CD14-positive monocyte (primary cell): Measurements from ENCODE around the gene IQGAP2. TPM values are rescaled to one million over a fixed set of nuclear protein-coding genes. Genes with fewer than 3 reads are reported as not detected.
A peak's percentile ranks its signal among the peaks of the same experiment; 100 is the strongest.

Experiments
- DNase-seq, 3 donors: peaks; one replicate each; pipeline ENCODE4 v3.0.0-alpha.2; 2011 to 2022
- H2AFZ ChIP-seq: 2 replicates; pipeline ENCODE4 v1.6.0; 2012; ENCODE audit warnings: mild to moderate bottlenecking, low read depth, low read length, inconsistent platforms; ENCODE audit not compliant: insufficient read depth, poor library complexity, severe bottlenecking
- H3K27ac ChIP-seq, 2 donors: 1 replicate in 1 of 2; 2 replicates in 1 of 2; pipeline ENCODE4 v1.5.1; 2012 to 2013; ENCODE audit warnings: low read length in 2 of 2, control low read depth in 1 of 2, inconsistent platforms in 1 of 2, low read depth in 1 of 2, mild to moderate bottlenecking in 1 of 2
- H3K27me3 ChIP-seq, 2 donors: one replicate each; pipeline versions ENCODE4 v1.6.0 to v1.6.1; 2011 to 2013; ENCODE audit warnings: low read length in 2 of 2; ENCODE audit not compliant: control insufficient read depth in 2 of 2, insufficient read depth in 2 of 2
- H3K36me3 ChIP-seq, 2 donors: replicated peaks in 1 of 2; 1 replicate in 1 of 2; 2 replicates in 1 of 2; pipeline versions ENCODE4 v1.5.1 to v1.6.1; 2012 to 2013; ENCODE audit warnings: low read length in 2 of 2, control low read depth in 1 of 2, inconsistent platforms in 1 of 2, mild to moderate bottlenecking in 1 of 2; ENCODE audit not compliant: insufficient read depth in 2 of 2, control insufficient read depth in 1 of 2
- H3K4me1 ChIP-seq, 2 donors: 1 replicate in 1 of 2; 2 replicates in 1 of 2; pipeline versions ENCODE4 v1.5.1 to v1.6.1; 2012 to 2013; ENCODE audit warnings: low read length in 2 of 2, control low read depth in 1 of 2, inconsistent platforms in 1 of 2, mild to moderate bottlenecking in 1 of 2, moderate library complexity in 1 of 2; ENCODE audit not compliant: insufficient read depth in 2 of 2, control insufficient read depth in 1 of 2
- H3K4me2 ChIP-seq: replicated peaks from 2 replicates; pipeline ENCODE3; 2012; ENCODE audit warnings: low read length, moderate library complexity, mild to moderate bottlenecking; ENCODE audit not compliant: poor library complexity, severe bottlenecking; ENCODE audit errors: extremely low read depth
- H3K4me3 ChIP-seq, 3 experiments: fragments of 200-600 bp in 1 of 3; sonication (generic) in 1 of 3; replicated peaks in 1 of 3; 1 replicate in 2 of 3; 2 replicates in 1 of 3; pipeline ENCODE4 v1.5.1; 2011 to 2013; ENCODE audit warnings: low read length in 3 of 3, mild to moderate bottlenecking in 3 of 3, control low read depth in 2 of 3, low read depth in 2 of 3, inconsistent platforms in 1 of 3, moderate library complexity in 1 of 3
- H3K79me2 ChIP-seq: 2 replicates; pipeline ENCODE4 v1.6.0; 2012; ENCODE audit warnings: mild to moderate bottlenecking, control low read depth, inconsistent platforms, low read length, moderate library complexity; ENCODE audit not compliant: insufficient read depth
- H3K9ac ChIP-seq: 2 replicates; pipeline ENCODE4 v1.6.0; 2017; ENCODE audit warnings: low read length, mild to moderate bottlenecking; ENCODE audit not compliant: insufficient read depth, poor library complexity, severe bottlenecking
- H3K9me3 ChIP-seq, 2 donors: replicated peaks in 1 of 2; 1 replicate in 1 of 2; 2 replicates in 1 of 2; pipeline versions ENCODE4 v1.5.1 to v1.6.1; 2012 to 2013; ENCODE audit warnings: low read length in 2 of 2, control low read depth in 1 of 2; ENCODE audit not compliant: control insufficient read depth in 1 of 2, insufficient read depth in 1 of 2
- H4K20me1 ChIP-seq: 2 replicates; pipeline ENCODE4 v1.6.0; 2012; ENCODE audit warnings: mild to moderate bottlenecking, low read length, control low read depth, moderate library complexity; ENCODE audit not compliant: insufficient read depth
- H3K27ac Mint-ChIP-seq, 7 donors: one replicate each; pipeline ENCODE4 v1.8.0; 2020; ENCODE audit warnings: mild to moderate bottlenecking in 7 of 7, mixed read lengths in 7 of 7, moderate library complexity in 6 of 7, inconsistent platforms in 2 of 7
- H3K27me3 Mint-ChIP-seq, 3 donors: one replicate each; pipeline ENCODE4 v1.8.0; 2021 to 2022; ENCODE audit warnings: low read depth in 3 of 3, mild to moderate bottlenecking in 3 of 3, mixed read lengths in 3 of 3, moderate library complexity in 3 of 3, inconsistent platforms in 1 of 3
- H3K36me3 Mint-ChIP-seq, 2 donors: one replicate each; pipeline ENCODE4 v1.8.0; 2020; ENCODE audit warnings: mixed read lengths in 2 of 2, inconsistent platforms in 1 of 2, mild to moderate bottlenecking in 1 of 2
- H3K4me1 Mint-ChIP-seq: one replicate; pipeline ENCODE4 v1.8.0; 2020; ENCODE audit warnings: mild to moderate bottlenecking, mixed read lengths
- H3K4me3 Mint-ChIP-seq, 2 donors: one replicate each; pipeline ENCODE4 v1.8.0; 2020; ENCODE audit warnings: mild to moderate bottlenecking in 2 of 2, mixed read lengths in 2 of 2, moderate library complexity in 1 of 2
- H3K9me3 Mint-ChIP-seq, 7 donors: one replicate each; pipeline ENCODE4 v1.8.0; 2020 to 2022; ENCODE audit warnings: mixed read lengths in 7 of 7, mild to moderate bottlenecking in 6 of 7, moderate library complexity in 6 of 7, inconsistent platforms in 2 of 7
- WGBS: methylation state at CpG from one replicate; pipeline ENCODE4 v1.1.5; 2013; ENCODE audit warnings: missing lambda C conversion rate; ENCODE audit not compliant: insufficient coverage; 5-methylcytosine and 5-hydroxymethylcytosine counted together
- intact Hi-C, 2 donors: fragments of 100-400 bp; cut with micrococcal nuclease; formaldehyde crosslinking; loops; one replicate each; pipeline versions ENCODE4 v1.15.0 to v1.15.1; 2023
- polyA plus RNA-seq, 3 donors: library from polyadenylated mRNA; depleted of rRNA in 1 of 3; unstranded in 2 of 3; stranded (reverse) in 1 of 3; fragments of 300-500 nt in 2 of 3; fragments of >200 nt in 1 of 3; fragmentation: Illumina TruSeq in 2 of 3; gene quantifications; 1 replicate in 2 of 3; 2 replicates in 1 of 3; pipeline ENCODE4 v1.2.3, GENCODE V29; 2012 to 2021
- TF ChIP-seq, protein P1 (sequence below): fragments of 200-600 bp; IDR thresholded peaks from one replicate; pipeline ENCODE4 v1.8.0; 2022; ENCODE audit warnings: antibody characterized with exemption, mild to moderate bottlenecking

Gene IQGAP2
- polyA plus RNA-seq, 3 donors: 21.4 to 50.9 (median 35.4) TPM

GRCh38 chr5:76723906-76724305 is 320.8 kb downstream of the IQGAP2 start:
- Histone ChIP-seq H3K27ac (no peak overlapping the region), H4K20me1 (no peaks in the 10 kb centered on the region), H3K36me3 (no peaks in the 10 kb centered on the region), H3K9me3 (peaks cover under 1 to 4% of the 10 kb centered on the region in 2 donors), H3K79me2 (no peaks in the 10 kb centered on the region), H3K27me3 (no peaks in the 10 kb centered on the region), H3K4me1 (peaks cover 8 to 9% of the 10 kb centered on the region in 2 donors), H2AFZ (no peak overlapping the region), H3K4me3 (no peak overlapping the region), H3K4me2 (no peak overlapping the region), H3K9ac (no peak overlapping the region)
- WGBS: no CpG with 5 or more reads among the region's 1 CpG
- Mint-ChIP-seq H3K4me1 (peaks cover 14% of the 10 kb centered on the region), H3K36me3 (no peaks in the 10 kb centered on the region), H3K27me3 (peaks cover 0 to 1% (median 0%) of the 10 kb centered on the region in 3 donors), H3K9me3 (peaks cover 0 to 11% (median 3%) of the 10 kb centered on the region in 7 donors), H3K4me3 (no peak overlapping the region), H3K27ac (no peak overlapping the region)
- intact Hi-C loops: no loop called here
- DNase-seq: no peak
- TF ChIP-seq, protein P1, sequence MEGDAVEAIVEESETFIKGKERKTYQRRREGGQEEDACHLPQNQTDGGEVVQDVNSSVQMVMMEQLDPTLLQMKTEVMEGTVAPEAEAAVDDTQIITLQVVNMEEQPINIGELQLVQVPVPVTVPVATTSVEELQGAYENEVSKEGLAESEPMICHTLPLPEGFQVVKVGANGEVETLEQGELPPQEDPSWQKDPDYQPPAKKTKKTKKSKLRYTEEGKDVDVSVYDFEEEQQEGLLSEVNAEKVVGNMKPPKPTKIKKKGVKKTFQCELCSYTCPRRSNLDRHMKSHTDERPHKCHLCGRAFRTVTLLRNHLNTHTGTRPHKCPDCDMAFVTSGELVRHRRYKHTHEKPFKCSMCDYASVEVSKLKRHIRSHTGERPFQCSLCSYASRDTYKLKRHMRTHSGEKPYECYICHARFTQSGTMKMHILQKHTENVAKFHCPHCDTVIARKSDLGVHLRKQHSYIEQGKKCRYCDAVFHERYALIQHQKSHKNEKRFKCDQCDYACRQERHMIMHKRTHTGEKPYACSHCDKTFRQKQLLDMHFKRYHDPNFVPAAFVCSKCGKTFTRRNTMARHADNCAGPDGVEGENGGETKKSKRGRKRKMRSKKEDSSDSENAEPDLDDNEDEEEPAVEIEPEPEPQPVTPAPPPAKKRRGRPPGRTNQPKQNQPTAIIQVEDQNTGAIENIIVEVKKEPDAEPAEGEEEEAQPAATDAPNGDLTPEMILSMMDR: no peak

DNA sequence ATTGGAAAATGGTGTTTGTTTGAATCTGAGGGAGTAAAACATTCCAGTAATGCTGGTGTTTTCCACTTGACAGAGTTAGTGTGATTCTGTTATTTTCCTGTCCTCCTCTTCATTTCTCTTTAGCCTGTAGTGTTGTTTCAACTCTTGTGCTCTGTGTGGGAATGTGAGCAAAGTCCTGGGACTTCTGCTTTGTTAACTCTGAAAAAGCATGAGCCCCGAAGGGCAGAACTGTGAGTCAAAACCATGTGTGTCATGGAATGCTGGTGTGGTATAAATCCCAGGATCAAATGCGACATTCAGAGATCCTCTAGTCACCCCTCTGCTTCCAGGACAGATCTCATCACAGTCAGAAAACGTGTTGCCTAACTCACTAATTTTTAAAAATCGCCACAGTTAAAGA is 321.8 kb downstream of the IQGAP2 start:
- no peaks in the 10 kb centered on the region for H3K36me3 ChIP-seq
- Mint-ChIP-seq H3K4me1 (peaks cover 14% of the 10 kb centered on the region), H3K9me3 (peaks cover 7 to 20% (median 13%) of the 10 kb centered on the region in 7 donors), H3K27ac (peak overlapping the region in 1 of 7 donors; percentile 2), H3K27me3 (peaks cover 0 to 1% (median 0%) of the 10 kb centered on the region in 3 donors), H3K36me3 (peaks cover 0 to 2% of the 10 kb centered on the region in 2 donors), H3K4me3 (no peak overlapping the region)
- H3K4me1 ChIP-seq: peaks cover 8 to 9% of the 10 kb centered on the region in 2 donors
- H4K20me1 ChIP-seq: no peaks in the 10 kb centered on the region
- no peak overlapping the region for H3K9ac ChIP-seq
- peaks cover 7 to 11% of the 10 kb centered on the region in 2 donors for H3K9me3 ChIP-seq
- H3K27me3 ChIP-seq: no peaks in the 10 kb centered on the region
- intact Hi-C loops: no loop called here
- no peaks in the 10 kb centered on the region for H3K79me2 ChIP-seq
- TF ChIP-seq, protein P1: no peak
- no peak overlapping the region for H3K27ac ChIP-seq
- WGBS: no CpG with 5 or more reads among the region's 4 CpGs
- no peak overlapping the region for H2AFZ ChIP-seq
- no peak overlapping the region for H3K4me2 ChIP-seq
- no peak overlapping the region for H3K4me3 ChIP-seq
- DNase-seq: no peak
